HepG2 (cell line): Measurements from ENCODE around the gene SH3PXD2A. TPM values are rescaled to one million over a fixed set of nuclear protein-coding genes. Genes with fewer than 3 reads are reported as not detected.

Experiments used
- AKAP8 ChIP-seq: sonication (generic); formaldehyde crosslinking; IDR thresholded peaks from 2 replicates; pipeline ENCODE4 v1.5.1; 2020; ENCODE audit warnings: mild to moderate bottlenecking, missing genetic modification reagents
- CEBPG ChIP-seq: IDR thresholded peaks from 2 replicates; pipeline ENCODE4 v1.6.1; 2016
- DZIP1 ChIP-seq: sonication (generic); formaldehyde crosslinking; IDR thresholded peaks from 2 replicates; pipeline ENCODE4 v1.5.0; 2020; ENCODE audit warnings: mild to moderate bottlenecking, missing genetic modification reagents
- GFI1 ChIP-seq: sonication (generic); formaldehyde crosslinking; IDR thresholded peaks from 2 replicates; pipeline ENCODE4 v1.5.0; 2020; ENCODE audit warnings: missing genetic modification reagents, mild to moderate bottlenecking, borderline replicate concordance
- GTF2F1 ChIP-seq: fragments of 150-350 bp; IDR thresholded peaks from 2 replicates; pipeline ENCODE4 v1.6.1; 2014; ENCODE audit warnings: low read length
- HMG20B ChIP-seq: conservative IDR thresholded peaks from 2 replicates; pipeline ENCODE4 v1.6.1; 2016; ENCODE audit warnings: missing genetic modification reagents, missing compliant biosample characterization
- MXD3 ChIP-seq: IDR thresholded peaks from 2 replicates; pipeline ENCODE4 v1.6.1; 2016; ENCODE audit warnings: mild to moderate bottlenecking, missing biosample characterization, missing genetic modification reagents
- NR2F1 ChIP-seq, 2 experiments: fragments of 450-650 bp in 1 of 2; formaldehyde crosslinking in 1 of 2; IDR thresholded peaks; 2 replicates each; pipeline versions ENCODE4 v1.5.0 to v1.6.1; 2016 to 2020; ENCODE audit warnings: mild to moderate bottlenecking in 1 of 2, missing compliant biosample characterization in 1 of 2, missing genetic modification reagents in 1 of 2, moderate library complexity in 1 of 2
- PHF20 ChIP-seq: sonication (generic); formaldehyde crosslinking; IDR thresholded peaks from 2 replicates; pipeline ENCODE4 v1.5.0; 2020; ENCODE audit warnings: mild to moderate bottlenecking, missing genetic modification reagents
- RARA ChIP-seq: IDR thresholded peaks from 2 replicates; pipeline ENCODE4 v1.6.1; 2016; ENCODE audit warnings: missing genetic modification reagents, missing compliant biosample characterization
- REL ChIP-seq: sonication (generic); formaldehyde crosslinking; conservative IDR thresholded peaks from 2 replicates; pipeline ENCODE4 v1.8.0; 2022; ENCODE audit warnings: mild to moderate bottlenecking, missing genetic modification reagents, moderate library complexity
- SMC3 ChIP-seq: IDR thresholded peaks from 2 replicates; pipeline ENCODE4 v1.6.1; 2011; ENCODE audit warnings: low read length, improper control_type of control experiment
- SOX5 ChIP-seq: IDR thresholded peaks from 2 replicates; pipeline ENCODE4 v1.6.1; 2016; ENCODE audit warnings: borderline replicate concordance
- YEATS2 ChIP-seq: sonication (generic); formaldehyde crosslinking; IDR thresholded peaks from 2 replicates; pipeline ENCODE4 v1.4.0; 2020; ENCODE audit warnings: missing genetic modification reagents, borderline replicate concordance
- ZFP91 ChIP-seq: sonication (generic); formaldehyde crosslinking; IDR thresholded peaks from 2 replicates; pipeline ENCODE4 v1.9.0; 2022; ENCODE audit warnings: missing genetic modification reagents, mild to moderate bottlenecking, borderline replicate concordance
- ZFYVE20 ChIP-seq: sonication (generic); formaldehyde crosslinking; IDR thresholded peaks from 2 replicates; pipeline ENCODE4 v1.8.0; 2023; ENCODE audit warnings: low read depth, mild to moderate bottlenecking, moderate library complexity, missing genetic modification reagents, borderline replicate concordance
- ZNF280D ChIP-seq: sonication (generic); formaldehyde crosslinking; IDR thresholded peaks from 2 replicates; pipeline ENCODE4 v1.5.1; 2020; ENCODE audit warnings: mild to moderate bottlenecking, missing genetic modification reagents
- ZNF549 ChIP-seq: sonication (generic); formaldehyde crosslinking; IDR thresholded peaks from 2 replicates; pipeline ENCODE4 v1.5.0; 2020; ENCODE audit warnings: missing genetic modification reagents
- ZNF567 ChIP-seq: sonication (generic); formaldehyde crosslinking; IDR thresholded peaks from 2 replicates; pipeline ENCODE4 v1.8.1; 2023; ENCODE audit warnings: mild to moderate bottlenecking, missing genetic modification reagents, borderline replicate concordance
- ZNF616 ChIP-seq: sonication (generic); formaldehyde crosslinking; IDR thresholded peaks from 2 replicates; pipeline ENCODE4 v1.5.0; 2020; ENCODE audit warnings: low read depth, mild to moderate bottlenecking, missing genetic modification reagents
- polyA plus RNA-seq, 8 experiments: library from polyadenylated mRNA; depleted of rRNA in 3 of 8; stranded (reverse) in 7 of 8; unstranded in 1 of 8; fragments of >200 nt; fragmentation: Illumina TruSeq in 4 of 8; extraction: Trizol in 4 of 8; gene quantifications; 2 replicates each; pipeline versions ENCODE4 v1.2.1 to v1.2.3, GENCODE V29; 2011 to 2016; ENCODE audit warnings: low read depth in 4 of 8, missing spikeins in 1 of 8, mixed read lengths in 1 of 8; ENCODE audit not compliant: insufficient read depth in 1 of 8
- total RNA-seq, 5 experiments: library from RNA; depleted of rRNA; stranded (reverse); fragments of >200 nt; fragmentation: Illumina TruSeq; extraction: Trizol; gene quantifications; 2 replicates each; pipeline ENCODE4 v1.2.3, GENCODE V29; 2016; ENCODE audit warnings: low read depth in 1 of 5

SH3PXD2A gene
- total and polyA plus RNA-seq, 2 of the 13 experiments (the other 11 are each of a cell fraction or from before 2014, with no cell fraction given): 11.1 to 11.3 TPM

- TF ChIP-seq ZNF280D: no peak
- no peak for TF ChIP-seq ZNF549 (CRISPR knock-in tag)
- TF ChIP-seq RARA (CRISPR knock-in tag): peak; percentile 46; the same call in 1 of the 2 replicates
- TF ChIP-seq GFI1 (CRISPR knock-in tag): no peak
- TF ChIP-seq REL (CRISPR knock-in tag): 0 out of 2 replicates have a peak, but pooled peaks have one; percentile 17
- no peak for TF ChIP-seq YEATS2 (CRISPR knock-in tag)
- no peak for TF ChIP-seq HMG20B (CRISPR knock-in tag)
- no peak for TF ChIP-seq SMC3
- no peak for TF ChIP-seq ZFYVE20
- no peak for TF ChIP-seq GTF2F1
- 0 out of 2 replicates have a peak, but pooled peaks have one; percentile 13 for TF ChIP-seq SOX5 (CRISPR knock-in tag)
- no peak for TF ChIP-seq NR2F1 (CRISPR knock-in tag; IDR thresholded peaks at IDR 0.05)
- TF ChIP-seq ZNF616 (CRISPR knock-in tag): peak; percentile 23; the same call in 1 of the 2 replicates
- TF ChIP-seq AKAP8 (CRISPR knock-in tag): no peak
- TF ChIP-seq CEBPG (CRISPR knock-in tag): no peak; the same call in 1 of the 2 replicates
- no peak for TF ChIP-seq ZNF567 (CRISPR knock-in tag)
- TF ChIP-seq DZIP1 (CRISPR knock-in tag): no peak
- no peak; the same call in none of the 2 replicates for TF ChIP-seq MXD3 (CRISPR knock-in tag)
- TF ChIP-seq ZFP91 (CRISPR knock-in tag): peak; percentile 84
- TF ChIP-seq PHF20: peak; percentile 30; the same call in 1 of the 2 replicates
These were observed 194.8 kb downstream of the SH3PXD2A start (continued) for GRCh38 chr10:103660364-103661197.
